ENCODE results near the gene KIR2DL1.

GRCh38 chr19:54725321-54725720 is 44.3 kb upstream of the KIR2DL1 start:
- TF ChIP-seq, protein P1, sequence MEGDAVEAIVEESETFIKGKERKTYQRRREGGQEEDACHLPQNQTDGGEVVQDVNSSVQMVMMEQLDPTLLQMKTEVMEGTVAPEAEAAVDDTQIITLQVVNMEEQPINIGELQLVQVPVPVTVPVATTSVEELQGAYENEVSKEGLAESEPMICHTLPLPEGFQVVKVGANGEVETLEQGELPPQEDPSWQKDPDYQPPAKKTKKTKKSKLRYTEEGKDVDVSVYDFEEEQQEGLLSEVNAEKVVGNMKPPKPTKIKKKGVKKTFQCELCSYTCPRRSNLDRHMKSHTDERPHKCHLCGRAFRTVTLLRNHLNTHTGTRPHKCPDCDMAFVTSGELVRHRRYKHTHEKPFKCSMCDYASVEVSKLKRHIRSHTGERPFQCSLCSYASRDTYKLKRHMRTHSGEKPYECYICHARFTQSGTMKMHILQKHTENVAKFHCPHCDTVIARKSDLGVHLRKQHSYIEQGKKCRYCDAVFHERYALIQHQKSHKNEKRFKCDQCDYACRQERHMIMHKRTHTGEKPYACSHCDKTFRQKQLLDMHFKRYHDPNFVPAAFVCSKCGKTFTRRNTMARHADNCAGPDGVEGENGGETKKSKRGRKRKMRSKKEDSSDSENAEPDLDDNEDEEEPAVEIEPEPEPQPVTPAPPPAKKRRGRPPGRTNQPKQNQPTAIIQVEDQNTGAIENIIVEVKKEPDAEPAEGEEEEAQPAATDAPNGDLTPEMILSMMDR (IDR thresholded peaks at IDR 0.05) = no peak
- TF ChIP-seq POLR2AphosphoS5 (IDR thresholded peaks at IDR 0.05) (no peak), POLR2A (IDR thresholded peaks at IDR 0.05) (no peak)
